Fibroblast of skin of back (primary cell): ENCODE data around the gene UNC5C.
A peak's percentile ranks its signal among the peaks of the same experiment; 100 is the strongest.

Experiments
- DNase-seq: peaks from one replicate; pipeline ENCODE4 v3.0.0-alpha.2; 2013

Gene UNC5C

DNA sequence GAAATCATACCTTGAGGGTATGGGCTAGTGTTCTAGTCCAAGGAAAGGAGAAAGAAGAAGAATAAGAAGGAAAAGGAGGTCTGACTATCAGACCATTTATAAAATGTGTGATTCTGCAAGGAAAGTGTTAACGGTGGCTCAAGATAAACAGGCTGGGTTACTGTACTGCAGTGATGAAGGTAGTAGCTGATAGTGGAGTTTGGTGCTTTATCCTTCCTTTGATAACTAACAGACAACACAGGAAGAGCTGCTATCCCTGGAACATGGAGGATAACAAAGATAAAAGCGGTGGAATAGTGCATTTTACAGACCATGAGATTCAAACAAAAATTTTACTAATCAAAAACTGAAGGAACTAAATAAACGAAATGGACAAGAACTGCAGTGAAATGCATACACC, 2.6 kb downstream of the UNC5C start:
- DNase-seq, result no peak

DNA sequence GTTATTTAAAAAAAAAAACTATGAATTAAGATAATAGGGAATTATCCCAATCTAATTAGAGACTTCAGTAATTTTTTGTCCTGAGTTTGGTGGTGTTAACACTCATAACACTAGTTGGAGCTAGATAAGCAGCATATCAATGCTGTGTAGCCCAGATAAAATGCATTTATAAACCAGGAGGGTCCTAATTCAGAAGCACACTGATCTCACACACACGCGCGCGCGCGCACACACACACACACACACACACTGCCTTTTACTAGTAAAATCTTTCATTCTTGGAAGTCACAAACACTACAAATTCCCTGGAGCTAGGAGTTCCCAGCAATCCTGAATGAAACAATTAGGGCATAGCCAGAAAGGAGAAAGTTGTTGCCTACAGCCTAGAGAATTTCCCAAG, 3.2 kb downstream of the UNC5C start:
- no peak for DNase-seq

DNA sequence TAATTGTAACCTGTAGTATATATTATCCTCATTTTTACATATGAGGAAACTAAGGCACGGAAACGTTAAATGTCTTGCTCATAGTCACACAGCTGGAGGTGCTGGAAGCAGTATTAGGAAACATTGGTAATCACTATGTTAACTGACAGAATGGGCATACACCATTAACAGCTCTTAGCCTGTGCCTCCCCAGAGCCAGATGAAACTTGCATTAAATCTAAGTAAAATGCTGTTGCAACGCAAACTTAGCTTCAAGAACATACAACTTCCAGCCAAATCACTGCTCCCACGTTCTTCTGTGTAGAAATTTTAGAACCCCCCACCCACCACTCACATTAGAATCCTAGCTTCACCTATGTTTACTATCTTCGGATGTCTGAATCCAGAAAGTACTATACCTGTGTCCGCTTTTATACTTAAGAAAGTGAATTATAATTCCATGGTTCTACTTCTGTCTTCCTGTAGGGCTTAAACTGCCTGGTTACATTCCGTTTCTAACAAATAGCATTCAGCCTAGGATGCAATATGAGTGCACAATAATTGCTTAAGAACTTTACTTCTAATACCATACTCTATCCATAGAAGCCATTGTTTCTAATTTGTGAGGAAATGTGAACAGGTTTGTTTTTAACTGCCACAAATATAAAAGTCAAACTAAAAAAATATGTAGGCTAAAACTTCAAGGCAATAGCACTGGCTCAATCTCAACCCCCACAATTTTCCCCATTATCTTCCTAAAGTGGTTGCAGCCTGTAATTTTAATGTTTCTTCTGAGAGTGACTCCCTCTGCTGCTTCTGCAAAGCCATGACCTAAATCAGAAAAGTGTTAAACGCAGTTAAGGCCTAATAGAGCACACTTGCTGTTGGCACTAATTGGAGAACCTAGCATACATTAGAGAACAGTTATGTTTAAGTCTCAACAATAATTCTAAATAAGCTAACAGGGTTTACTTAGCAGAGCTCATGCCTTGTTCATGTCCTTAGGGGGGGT, 4.4 kb downstream of the UNC5C start:
- DNase-seq, result no peak

DNA sequence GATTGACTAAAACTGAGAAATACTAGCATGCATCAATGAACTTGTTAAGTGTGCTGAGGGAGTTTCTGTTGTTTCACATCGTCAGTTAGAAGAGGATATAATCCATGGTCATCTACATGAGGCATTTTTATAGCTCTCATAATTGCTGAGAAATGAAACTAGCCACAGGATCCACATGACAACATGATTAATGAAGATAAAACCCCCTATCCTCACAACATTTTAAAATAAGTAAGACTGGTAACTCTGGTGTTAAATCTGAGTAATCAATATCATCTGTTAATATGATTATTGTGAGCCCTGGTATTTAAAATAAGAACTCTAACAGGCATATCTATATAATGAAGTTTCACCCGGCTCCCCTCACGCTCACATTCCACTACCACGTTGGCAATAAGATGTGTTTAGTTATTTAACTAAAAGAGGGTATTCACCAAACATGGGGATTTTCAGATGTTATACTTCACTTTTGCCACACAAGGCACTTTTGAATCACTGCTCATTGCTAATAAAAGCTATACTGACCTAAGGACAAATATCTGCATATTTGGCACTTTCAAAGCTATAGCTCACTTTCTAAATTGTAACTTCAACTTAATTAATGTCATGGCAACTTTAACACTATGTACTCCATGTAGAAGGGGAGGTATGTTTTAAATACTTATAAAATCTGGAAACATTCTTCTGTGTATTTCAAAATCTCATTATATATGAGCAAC, 6.7 kb downstream of the UNC5C start:
- DNase-seq, result no peak

DNA sequence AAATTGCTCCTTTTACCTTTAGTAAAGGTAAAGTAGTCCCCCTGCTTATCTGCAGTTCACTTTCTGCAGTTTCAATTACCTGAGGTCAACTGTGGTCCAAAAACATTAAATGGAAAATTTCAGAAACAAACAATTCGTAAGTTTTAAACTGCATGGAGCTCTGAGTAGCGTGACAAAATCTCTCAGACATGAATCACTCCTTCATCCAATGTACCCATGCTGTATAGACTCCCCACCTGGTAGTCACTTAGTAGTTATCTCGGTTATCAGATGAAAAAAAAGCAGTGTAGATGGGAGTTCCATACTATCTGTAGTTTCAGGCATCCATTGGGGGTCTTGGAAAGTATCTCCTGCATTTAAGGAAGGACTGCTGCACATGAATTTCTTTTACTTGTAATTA, 7.7 kb downstream of the UNC5C start:
- no peak for DNase-seq

DNA sequence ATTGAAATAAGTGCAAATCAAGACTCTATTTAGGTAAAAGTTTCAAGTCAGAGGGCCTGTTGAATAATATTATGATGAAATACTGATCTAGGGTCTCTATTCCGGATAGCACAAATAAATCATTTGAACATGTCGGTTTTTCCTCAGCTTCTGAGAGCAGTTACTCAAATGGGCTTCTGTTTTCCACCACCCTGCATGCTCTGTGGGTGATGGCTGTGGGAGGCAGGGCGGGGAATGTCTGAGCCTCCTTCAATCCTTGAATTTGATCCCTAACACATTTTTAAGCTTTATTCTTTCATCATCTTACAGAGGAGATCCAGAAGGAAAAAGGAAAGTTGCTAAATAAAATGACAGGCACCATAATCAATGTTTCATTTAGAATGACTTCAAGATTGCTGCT, 8.5 kb downstream of the UNC5C start:
- no peak for DNase-seq

DNA sequence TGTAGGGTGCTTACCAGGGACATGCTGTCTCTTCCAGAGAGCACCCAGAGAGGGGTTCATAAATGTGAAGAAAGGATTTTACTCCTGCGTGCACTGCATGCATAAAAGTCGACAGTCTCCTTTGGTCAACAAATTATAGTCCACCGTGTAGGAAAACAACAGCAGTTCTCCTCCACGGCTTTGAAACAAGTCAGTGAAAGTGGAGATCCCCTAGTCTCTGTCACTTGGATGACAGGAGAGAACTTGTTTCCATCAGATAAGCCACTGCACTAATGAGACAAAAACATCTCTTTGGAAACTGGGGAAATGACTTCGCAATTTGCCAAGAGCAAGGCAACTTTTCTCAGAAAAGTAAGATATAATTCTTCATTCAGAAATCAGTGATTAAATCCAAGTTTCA, 9.7 kb downstream of the UNC5C start:
- no peak for DNase-seq

DNA sequence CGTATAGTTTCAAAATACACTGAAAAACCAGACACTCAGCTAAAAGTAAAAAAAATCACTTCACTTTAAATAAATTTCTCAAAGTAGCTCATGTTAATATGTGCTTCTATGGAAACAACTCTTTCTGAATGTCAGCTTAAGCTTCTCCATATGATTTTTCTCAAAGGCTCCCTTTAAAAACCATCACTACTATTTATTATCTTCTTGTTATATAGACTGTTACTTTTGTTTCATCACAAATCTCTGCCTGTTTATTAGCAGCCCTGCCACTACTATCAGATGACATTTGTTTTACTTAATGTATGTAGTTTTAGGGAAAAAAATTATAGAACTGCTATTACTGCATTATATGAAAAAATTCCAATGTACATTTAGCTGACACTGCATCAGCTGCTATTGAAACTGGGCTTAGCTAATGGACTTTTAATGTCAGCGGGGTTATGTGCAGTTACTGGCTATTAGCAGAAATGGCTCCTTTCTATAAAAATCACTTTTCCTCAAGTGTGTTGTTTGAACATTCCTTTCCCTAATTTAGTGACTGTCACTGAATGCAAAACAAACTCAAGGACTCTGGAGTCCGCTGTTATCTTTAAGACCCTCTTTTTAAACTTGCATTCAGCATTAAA, 10.8 kb downstream of the UNC5C start:
- DNase-seq, result no peak

DNA sequence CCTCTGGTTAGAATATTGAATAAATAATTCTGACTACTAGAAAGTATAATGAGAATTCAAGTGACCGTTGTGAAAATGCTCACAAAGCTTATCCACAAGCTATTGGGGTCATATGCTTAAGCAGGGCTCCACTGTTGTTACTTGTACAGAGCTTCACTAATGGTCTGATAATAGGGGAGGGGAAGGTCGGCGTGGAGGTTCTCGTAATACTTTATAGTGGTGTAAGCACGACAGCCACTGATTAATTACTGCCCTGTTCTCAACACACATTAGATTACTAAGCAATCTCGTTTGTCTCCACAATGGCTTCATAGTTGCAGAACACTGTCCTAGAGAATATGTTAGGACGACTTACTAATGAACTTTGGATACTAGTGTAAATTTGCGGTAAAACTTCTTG, 11.6 kb downstream of the UNC5C start:
- DNase-seq, result no peak

DNA sequence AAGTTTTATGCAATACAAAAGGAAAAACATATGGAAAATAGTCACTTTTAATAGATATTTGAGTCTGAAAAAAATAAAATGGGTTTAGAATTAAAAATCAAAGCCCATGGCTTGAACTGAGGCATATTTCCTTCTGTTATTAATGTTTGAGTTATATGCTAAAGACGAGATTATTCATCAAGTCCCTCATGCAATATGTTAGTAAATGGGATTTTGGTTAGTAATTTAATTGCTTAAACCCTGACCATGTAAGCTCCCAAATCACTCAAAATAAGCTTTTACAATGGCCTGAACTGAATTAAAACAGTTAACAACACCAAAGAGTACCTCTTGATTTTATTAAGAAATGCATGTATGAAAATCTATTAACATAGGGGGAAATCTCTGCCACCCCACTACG, 12.1 kb downstream of the UNC5C start:
- no peak for DNase-seq

DNA sequence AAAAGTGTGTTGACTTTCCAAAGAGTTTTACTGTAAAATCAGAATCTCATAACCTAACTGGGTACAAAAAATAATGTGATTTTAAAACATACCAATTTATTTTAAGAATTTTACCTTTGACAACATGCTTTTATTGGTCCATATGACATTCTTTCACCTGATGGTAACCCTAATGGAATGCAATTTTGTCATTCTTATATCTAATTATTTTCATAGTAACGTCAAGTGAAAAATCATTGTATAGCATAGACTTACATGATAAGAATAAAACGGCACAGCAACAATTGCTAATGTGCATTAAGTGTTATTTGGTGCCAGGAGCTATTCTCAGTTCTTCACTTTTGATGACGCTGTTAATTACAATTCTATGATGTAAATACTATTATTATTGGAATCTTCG, 13.6 kb downstream of the UNC5C start:
- no peak for DNase-seq

DNA sequence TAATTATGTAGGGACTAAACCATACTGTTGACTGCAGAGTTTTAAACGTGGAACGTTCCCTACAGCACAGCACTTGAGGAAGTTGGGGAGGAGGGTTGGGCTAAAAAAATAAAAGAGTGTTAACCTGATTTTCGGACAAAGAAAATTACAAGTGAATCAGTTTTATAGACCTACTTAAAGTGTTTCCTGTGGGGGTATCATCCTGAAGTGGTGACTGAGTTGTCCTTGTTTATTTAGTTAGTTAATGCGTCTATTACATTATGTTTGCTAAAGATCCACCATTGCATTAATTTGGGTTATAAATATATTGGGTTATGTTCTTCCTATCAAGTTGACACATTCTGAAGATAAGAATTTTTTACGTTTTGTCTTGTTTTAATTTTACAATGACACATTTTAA, 14.7 kb downstream of the UNC5C start:
- no peak for DNase-seq

DNA sequence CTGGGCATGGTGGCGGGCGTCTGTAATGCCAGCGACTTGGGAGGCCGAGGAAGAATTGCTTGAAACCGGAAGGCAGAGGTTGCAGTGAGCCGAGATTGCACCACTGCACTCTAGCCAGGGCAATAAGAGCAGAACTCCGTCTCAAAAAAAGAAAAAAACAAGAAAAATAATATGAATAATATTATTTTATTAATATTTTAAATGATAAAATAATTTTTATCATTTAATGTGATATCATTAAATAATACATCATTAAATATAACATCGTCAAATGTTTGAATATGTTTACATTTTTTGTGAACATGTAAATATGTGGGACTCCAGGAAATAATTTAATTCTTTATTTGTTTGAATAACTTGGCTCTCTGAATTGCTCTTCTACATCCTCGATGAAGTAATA, 15.5 kb downstream of the UNC5C start:
- no peak for DNase-seq

DNA sequence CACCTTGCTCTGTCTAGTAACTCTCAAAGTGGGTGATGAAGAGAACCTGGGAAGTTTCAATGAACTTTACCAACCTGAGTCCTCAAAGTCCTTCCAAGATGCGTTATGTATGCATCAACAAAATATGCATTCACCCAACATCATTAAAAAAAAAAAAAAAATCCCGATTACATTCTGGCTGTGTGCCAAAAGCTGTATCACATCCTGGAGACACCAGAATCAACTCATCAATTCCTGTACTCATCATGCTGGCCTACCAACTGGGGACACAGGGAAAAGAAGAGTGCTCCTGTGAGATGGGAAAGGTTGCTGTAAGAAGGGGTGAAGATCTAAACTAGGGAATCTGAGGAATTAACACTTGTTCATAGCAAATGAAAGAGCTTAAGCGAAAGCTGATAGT, 16.5 kb downstream of the UNC5C start:
- DNase-seq, result no peak

DNA sequence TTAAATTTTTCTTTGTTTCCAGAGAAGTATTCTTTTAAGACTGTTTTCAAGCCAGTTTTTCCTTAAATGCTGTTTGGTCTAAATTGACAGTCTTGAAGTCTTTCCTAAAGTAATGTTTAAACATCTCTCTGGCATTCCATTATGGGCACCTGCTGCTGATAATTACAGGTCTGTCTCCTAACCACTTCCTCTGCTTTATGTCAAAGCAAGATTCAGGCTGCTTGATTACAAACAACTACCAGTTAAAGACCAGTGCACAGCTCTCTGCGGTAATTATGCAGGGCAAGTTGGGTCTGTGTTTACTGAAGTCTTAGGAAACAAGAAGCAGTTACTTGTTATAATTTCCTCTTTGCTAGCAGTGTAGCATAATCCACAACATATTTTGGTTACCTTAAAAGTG, 17.6 kb downstream of the UNC5C start:
- no peak for DNase-seq

DNA sequence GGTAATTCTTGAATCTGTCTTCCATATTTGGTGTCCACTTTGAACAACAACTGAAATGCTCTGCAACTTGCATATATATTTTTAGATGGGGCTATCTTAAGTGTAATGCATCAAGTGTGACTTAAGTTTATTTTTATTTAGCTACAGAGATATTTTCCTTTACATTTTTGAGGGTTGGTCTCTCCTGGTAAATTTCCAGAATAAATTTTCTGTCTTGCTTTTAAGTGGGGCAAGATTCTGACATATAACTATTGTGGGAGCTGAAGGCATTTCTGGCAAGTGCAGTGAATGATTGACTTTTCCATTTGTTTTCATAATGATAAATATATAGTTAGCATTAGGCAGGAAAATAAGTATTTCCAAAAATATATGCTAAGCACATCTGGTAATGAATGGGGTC, 18.8 kb downstream of the UNC5C start:
- peak; percentile 63 for DNase-seq

DNA sequence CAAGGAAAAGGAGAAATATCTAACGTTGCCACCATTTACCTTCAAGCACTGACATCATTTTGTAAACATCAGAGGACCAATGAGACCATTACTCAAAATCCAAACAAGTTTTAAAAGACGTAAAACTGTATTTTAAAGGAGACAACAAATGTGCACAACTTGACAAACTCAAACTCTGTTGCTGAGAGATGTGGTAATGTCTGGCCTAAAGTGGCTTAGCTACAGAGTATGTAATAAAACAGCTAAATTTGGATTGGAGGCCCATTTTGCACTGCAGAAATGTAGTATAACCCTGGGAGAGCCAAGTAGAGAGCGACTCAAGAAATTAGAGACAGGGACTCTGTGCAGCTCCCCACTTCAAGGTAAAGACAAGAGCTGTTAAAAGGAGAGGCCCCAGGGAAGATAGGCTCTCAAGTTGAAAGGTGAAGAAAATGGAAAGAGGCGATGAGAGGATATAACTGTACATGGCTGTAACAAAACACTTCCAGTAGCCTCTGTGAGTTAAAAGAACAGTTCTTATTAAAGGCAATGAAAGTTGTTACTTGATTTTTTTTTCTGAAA, 20.3 kb downstream of the UNC5C start:
- DNase-seq, result no peak

DNA sequence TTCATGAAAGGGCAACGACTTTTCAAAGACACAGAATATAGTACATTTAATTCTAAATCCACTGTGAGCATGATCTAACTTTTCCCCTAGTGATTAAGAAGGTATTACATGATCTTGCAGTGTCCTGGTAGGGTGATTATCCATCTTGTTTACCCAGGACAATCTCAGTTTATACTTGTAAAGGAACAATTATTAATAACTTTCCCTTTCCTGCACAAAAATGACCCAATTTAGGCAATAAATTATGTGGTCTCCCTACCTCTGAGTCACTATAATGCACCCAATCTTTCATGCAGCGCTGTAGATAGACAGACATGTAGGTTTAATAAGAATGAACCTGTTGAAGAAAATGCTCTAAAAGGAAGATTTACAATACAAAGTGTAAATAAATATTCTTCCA, 22.7 kb downstream of the UNC5C start:
- DNase-seq, result no peak

DNA sequence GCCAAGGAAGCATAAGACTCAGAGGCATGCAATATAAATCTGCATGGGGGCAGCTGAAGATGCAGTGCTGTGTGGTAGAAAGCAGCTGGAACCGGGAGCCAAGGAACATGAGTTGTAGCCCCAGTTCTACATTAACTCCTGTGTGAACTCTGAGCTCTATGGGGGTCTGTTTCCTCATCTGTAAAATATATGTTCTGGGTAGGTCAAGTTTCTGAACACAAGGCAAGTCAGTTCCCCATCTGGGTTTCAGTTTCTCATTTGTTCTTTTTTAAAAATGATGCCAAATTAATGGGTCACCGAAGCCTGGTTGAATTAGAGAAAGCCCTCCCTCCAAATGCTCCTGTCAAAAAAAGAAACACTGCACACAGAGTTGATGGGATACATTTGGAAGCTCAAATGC, 24.0 kb downstream of the UNC5C start:
- DNase-seq, result no peak

DNA sequence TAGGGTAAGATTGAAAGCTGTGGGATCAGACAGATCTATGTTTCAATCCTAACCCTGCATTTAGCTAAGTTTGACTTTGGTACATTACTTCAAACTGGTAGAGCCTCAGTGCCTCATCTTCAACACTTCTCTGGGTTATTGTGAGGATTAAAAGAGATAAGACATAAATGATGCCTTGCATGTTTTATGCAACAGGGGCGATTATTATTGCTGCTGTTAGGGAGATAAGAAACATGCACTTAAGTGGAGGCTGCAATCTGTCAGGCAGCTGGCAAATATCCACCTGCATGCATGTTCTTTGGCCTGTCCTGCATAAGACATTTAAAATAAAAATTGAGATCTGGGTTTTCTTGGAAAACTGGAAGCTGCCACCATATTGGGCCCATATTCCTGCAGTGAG, 24.6 kb downstream of the UNC5C start:
- no peak for DNase-seq

DNA sequence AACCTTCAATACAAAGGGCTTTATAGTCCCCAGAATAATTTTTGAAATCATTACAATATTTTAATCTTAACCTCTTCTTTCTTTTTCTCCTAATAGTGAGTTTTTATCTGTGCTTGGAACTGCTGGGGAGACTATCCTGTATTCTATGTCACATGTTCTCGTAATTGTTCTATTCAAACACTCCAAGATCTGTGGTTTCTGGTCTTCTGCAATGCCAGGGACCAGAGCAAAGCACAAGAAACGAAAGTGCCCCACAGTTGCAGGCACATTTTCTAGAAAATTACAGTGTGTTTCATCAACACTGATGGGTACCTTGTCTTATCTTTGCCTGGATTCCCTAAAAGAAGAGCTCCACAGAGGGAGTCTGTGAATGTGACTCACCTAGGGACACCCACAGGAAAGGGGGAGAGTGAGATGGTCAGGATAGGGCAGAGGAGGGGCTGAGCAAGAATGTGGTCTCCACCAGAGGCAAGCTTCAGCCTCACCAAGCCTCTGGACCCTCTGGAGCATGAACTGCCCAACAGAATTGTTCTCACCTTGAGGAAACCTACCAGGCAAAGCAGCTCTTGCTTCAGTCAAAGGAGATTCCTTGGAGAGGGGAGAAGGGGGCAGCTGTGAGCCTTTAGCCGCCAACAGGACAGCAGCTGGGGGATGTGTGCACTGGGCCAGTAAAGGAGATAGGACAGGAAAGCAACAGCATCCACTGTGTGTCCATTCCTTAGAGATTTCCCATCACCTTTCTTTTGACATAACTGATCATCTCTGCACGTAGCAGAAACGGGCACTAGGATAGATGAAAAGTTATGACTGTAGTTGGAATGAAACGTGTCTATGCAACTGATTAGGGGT, 25.9 kb downstream of the UNC5C start:
- no peak for DNase-seq
